GM21447 (cell line): ENCODE data around the gene ITPRIP.

Source experiments
- ATAC-seq: cut with Tn5 transposase; IDR thresholded peaks from one replicate; pipeline ENCODE4 v1.9.1; 2021; ENCODE audit not compliant: unreplicated experiment

Gene ITPRIP

DNA sequence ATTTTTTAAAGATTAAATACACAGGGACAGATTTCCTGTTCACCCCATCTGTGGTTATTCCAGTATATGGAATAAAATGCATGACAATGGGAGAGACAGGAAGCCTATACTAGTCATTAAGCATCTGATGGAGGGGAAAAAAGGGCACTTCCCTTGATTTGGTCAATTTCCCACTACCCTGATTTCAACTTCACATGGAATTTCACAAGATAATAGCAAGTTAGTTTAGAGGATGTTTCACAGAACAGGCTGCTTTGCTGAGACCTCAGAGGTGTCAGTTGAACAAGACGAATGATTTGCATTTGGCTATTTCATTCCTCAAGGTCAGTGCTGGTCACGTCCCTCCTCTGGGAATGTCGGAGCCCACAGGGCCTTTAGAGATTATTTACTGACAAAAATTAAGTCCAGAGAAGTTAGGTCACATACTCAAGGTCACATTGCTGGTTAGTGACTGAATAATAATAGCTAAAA is 4.7 kb upstream of the ITPRIP start:
- ATAC-seq, result no peak

DNA sequence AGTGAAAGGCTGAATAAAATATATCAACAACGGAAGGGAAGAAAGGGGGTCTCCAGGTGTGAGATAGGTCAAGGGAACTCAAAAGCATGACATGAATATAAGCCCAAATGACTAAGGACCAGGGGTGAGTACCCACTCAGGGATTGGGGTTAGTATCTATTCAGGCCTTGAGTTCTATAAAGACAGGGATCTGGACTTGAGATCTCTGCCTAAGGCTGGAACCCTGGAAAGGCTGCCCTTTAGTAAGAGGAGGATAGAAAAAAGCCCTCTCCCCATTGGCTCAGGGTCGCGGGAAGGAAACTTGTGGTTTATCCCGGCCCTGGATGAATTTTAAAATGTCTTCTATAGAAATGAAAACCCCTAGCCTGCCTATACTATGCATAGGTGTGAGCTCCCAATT is 2.4 kb upstream of the ITPRIP start:
- ATAC-seq, result no peak

GRCh38 chr10:104340111-104340526 is 1.9 kb upstream of the ITPRIP start:
- ATAC-seq, result no peak

- no peak for ATAC-seq
Observed at GRCh38 chr10:104339469-104340110, 1.3 kb upstream of the ITPRIP start.

DNA sequence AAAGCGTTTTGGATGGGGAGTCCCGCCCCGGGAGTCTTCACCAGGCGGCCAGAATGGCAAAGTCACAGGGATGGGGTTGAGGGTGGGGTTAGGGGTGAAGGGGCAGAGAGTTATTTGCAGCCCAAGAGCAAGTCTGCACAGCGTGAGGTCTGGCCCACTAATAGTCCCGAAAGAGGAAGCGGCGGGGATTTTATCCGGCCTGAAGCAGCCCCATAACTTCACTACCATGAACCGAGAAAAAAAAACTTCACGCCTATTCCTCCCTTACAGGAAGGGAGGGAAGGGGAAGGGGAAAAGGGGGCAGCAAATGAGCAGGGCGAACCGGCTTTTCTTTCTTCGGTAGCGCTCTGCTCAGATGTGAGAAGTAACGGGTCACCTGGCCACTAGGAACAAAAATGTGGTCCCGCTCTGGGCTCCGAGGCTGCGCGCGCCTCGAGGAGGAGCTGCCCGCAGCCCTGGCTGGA is 712 bp downstream of the ITPRIP start:
- ATAC-seq, result peak; percentile 41

DNA sequence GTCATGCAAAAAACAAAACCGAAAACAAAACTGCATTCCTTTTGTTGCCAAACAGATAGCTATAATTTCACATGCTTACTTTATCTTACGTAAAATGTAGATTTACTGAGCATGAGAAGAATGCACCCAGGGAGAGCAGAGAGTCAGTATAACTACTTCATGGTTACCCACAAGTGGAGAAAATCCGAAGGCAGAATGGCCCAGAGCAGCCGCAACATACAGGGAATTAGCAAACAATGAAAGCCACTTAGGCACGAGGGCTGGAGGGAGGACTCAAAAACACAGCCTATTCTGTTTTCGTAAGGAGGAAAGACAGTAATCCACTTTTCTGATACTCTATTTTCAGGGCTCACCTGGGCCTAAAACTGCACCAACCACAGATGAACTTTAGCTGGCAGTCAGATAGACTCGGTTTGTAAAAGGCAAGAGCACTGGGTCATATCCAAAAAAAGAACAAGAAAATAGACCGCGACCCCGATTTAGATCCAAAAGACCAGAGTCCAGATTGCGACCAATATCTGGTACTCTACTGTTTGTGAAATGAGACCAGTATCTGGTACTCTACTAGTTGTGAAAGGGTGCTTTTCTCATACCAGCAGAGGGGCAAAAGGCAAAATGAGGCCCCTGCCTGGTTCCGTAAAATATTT is 1.3 kb downstream of the ITPRIP start:
- ATAC-seq, result no peak

GRCh38 chr10:104334965-104335650 is 3.2 kb downstream of the ITPRIP start:
- ATAC-seq, result no peak

- no peak for ATAC-seq
Observed at GRCh38 chr10:104334561-104334960, 3.7 kb downstream of the ITPRIP start.

DNA sequence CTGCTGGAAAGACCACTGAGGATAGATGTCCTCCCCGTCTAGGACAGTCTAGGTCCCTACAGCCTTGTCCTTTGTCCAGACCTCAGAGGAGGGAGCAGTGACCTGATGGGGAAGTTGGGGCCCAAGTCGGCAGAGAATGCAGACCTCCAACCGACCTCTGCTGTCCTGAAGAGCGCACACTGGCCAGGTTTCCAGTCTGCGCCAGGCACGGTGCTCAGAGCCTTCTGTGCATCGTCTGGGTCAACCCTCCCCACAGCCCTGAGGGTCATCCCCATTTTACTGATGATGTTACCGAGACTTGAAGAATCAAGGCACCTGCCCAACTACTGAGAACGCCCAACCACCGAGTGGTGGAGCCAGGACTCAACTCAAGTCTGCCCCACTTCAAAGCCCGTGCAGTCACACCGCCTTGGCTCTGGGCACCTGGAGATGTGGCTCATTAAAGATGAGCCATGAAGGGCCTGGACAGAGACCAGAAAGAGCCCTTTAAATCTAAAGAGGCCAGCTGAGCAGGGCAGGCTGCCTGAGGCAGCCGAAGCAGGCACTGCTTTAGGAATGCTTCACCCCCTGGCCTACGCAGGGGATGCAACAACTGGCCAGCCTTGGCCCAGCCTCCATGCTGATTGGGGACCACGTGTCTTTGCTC is 4.4 kb downstream of the ITPRIP start:
- ATAC-seq, result no peak

DNA sequence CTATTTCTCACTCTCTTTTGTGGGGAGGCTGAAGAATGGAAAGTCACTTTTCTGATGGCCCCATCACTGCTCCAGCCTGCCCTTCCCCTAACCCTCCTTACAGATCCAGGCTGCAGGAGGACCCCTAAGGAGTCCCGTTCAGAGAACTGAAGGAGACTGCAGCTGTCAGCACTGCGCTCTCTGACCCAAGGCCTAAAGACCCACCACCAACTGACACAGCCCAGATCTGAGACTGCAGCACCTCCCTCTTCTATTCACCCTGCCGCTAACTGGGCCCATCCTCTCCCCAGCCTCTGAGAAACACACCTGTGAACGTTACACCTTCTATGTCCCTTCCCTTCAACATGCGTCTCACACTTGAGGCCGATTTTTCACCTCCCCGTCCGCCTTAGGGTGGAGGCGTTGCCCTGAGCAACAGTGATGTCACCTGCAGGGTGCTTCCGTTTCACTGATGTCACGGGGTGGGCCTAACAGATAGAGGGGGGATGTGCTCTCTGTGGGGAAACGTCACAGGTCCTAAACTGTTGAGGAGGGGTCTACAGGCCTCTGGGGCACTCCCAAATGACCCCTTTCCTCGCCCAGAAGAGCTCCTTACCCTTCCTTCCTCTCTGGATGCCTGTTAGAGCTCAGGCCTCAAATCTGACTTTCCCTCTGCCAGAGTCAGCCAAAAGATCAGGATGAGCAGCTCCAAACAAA is 5.1 kb downstream of the ITPRIP start:
- ATAC-seq, result no peak

DNA sequence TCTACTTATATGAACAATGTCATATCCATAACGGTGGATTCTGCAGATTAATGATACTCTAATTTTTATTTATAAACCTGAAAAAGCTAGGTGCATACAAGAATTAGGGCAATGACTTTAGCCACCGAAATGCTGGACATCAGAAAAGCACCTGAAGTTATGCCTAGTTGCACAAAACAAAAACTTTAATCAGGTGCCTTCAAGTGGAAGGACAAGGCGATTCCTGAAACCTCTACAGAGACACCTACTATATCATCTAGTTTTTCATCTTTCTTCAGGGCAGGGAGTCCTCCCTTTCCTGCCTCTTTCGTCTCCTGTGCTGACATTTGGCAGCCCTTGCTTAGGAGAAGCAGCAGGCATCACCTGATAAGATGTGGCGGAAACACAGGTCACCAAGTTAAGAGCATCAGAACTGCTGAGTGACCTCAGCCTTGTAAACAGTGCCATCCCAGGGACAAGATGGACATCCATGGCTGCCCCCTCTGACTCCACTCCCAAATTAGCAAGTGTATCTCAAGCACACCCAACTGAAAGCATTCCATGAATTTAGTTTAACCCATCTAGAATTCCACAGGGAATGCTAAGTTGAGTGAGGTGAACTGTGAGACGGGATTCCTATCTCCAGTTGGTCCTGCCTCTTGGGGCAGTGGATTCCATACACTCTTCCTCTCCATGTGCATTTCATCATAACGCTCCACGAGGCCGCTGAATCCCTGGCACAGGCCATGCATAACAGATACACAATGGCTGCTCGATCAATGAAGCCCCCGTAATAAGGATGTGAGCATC is 5.8 kb downstream of the ITPRIP start:
- no peak for ATAC-seq

- ATAC-seq, result no peak
Observed at GRCh38 chr10:104331208-104331838, 6.9 kb downstream of the ITPRIP start.

- ATAC-seq, result no peak
Observed at GRCh38 chr10:104330168-104331110, 7.8 kb downstream of the ITPRIP start.

DNA sequence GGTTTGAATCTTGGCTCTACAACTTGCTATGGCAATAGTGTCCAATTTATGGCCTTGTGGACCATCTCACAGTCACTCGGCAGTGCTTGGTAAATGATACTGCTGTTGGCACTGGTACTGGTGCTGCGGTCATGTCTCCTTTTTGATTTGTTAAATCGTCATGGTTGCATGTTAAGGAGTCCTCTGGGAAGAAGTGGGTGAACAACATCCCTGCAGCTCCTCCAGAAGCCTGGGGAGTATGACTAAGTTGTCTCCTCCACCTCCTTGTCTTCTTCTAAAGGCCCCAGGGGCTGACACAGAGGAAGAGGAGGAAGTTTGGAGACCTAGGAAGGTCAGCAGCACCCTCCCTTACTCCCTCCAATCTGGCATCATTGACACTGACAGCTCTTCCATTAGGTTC is 8.5 kb downstream of the ITPRIP start:
- no peak for ATAC-seq

DNA sequence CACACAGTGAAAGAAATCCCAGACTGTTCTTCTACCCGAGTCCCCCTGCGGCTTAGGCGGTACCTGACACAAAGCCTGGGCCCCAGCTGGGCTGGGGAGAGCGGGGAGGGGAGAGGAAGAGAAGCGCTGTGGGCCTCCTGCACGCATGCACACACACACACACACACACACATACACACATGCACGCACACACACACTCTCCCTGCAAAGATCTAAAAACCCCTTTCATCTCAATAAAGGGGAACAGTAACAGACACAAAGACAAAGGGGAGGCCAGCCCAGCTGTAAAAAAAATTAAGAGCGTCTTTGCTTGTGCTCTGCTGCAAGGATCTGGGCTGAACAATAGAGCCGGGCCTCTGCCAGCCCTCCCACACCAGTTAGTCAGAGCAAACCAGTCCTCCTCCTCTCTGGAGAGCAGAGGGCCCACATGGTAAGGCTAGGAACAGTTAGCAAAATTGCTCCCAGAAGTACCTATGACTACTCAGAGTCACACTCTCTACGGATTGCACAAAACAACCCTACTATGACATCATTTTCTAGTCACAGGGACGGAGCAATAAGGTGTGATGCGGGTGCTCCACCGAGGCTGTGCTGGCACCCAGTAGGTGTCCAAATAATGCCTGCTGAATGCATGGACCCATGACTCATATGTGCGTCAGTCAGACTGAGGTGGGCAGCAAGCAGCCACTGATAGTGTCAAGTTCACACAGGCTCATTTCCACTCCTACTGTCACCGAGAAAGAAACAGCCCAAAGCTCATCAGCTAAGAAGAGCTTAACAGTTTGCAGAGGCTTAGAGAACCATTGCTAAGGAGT is 9.2 kb downstream of the ITPRIP start:
- peak; percentile 59 for ATAC-seq

- no peak for ATAC-seq
Observed at GRCh38 chr10:104328646-104328895, 9.7 kb downstream of the ITPRIP start.

DNA sequence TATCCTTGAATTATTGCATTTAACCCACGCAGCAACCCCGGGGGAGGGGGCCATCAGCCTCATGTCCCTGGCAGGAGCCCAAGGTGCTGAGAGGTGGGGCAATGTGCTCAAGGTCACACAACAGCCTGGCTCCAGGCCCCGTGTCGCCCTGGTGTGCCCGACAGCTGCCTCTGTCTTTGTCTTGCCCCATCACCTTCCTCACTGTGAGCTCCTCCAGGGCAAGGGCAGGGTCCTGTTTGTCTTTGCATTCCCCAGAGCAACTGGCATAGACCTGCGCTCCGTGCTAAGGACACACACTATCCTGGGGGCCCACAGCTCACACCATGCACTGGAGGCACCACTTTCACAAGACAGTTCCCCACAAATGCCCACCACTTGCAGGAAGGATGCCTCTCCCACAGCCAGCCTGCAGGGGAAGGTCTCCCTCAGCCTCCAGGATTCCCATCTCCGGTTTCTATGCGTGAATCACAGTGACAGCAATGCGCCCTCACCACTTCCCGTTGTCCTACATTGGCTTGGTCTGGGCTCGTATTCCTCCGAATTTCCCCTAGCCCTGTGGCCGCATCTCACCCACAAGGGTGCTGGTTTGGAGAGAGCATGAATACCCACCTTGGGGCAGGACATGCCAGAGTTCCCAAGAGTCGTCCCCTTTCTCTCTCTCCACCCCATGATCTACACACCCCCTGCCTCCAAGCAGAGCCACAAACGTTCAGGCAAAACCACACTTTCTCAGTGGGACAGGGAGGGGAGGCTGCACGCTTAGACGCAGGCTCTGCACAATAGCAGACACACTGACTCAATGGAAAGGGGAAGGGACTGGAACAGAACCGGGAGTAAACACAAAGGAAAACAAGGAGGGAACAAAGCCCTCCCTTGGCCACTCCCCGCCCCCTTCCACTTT is 10.3 kb downstream of the ITPRIP start:
- ATAC-seq, result no peak
